NCI-H128 (cell line): ENCODE results near the gene THOC6.
A peak's percentile ranks its signal among the peaks of the same experiment; 100 is the strongest.

Experiments used
- DNase-seq: peaks from one replicate; lab custom pipeline; 2025; ENCODE audit not compliant: unreplicated experiment; lab: John Stamatoyannopoulos, UW

The THOC6 gene

GRCh38 chr16:3014971-3015370 is 8.9 kb upstream of the THOC6 start:
- no peak for DNase-seq

GRCh38 chr16:3015865-3016521 is 7.8 kb upstream of the THOC6 start:
- DNase-seq, result no peak

GRCh38 chr16:3017344-3017743 is 6.5 kb upstream of the THOC6 start:
- no peak for DNase-seq

GRCh38 chr16:3017794-3018506 is 5.9 kb upstream of the THOC6 start, which contains the start of gene CLDN6:
Gene CLDN6 (minus strand): TSS chr16:3018183. CDS start chr16:3016021, 2,162 bp downstream.
- no peak for DNase-seq

GRCh38 chr16:3019594-3020246 is 4.1 kb upstream of the THOC6 start:
- no peak for DNase-seq

- DNase-seq, result no peak
Observed at GRCh38 chr16:3020247-3020603, 3.6 kb upstream of the THOC6 start, which contains the start of gene TNFRSF12A. Gene TNFRSF12A (plus strand): TSS chr16:3020368. CDS start chr16:3020398, 30 bp downstream.

- DNase-seq, result no peak
Observed at GRCh38 chr16:3020604-3021448, 3.0 kb upstream of the THOC6 start.

- DNase-seq, result no peak
Observed at GRCh38 chr16:3021449-3022207, 2.2 kb upstream of the THOC6 start.

GRCh38 chr16:3022208-3022683 is 1.6 kb upstream of the THOC6 start:
- no peak for DNase-seq

GRCh38 chr16:3022684-3023414 is 986 bp upstream of the THOC6 start:
- no peak for DNase-seq

GRCh38 chr16:3023415-3023668 is 493 bp upstream of the THOC6 start:
- DNase-seq, result no peak

GRCh38 chr16:3025032-3026002 is 1.5 kb downstream of the THOC6 start:
- DNase-seq, result no peak

- DNase-seq, result no peak
Observed at GRCh38 chr16:3026003-3026378, 2.2 kb downstream of the THOC6 start.

GRCh38 chr16:3026609-3027488 is 3.0 kb downstream of the THOC6 start:
- no peak for DNase-seq

GRCh38 chr16:3027489-3027795 is 3.6 kb downstream of the THOC6 start:
- DNase-seq, result no peak

GRCh38 chr16:3027983-3028715 is 4.3 kb downstream of the THOC6 start:
- DNase-seq, result peak; percentile 50

- DNase-seq, result no peak
Observed at GRCh38 chr16:3028716-3029319, 5.0 kb downstream of the THOC6 start.
